HFF-Myc (cell line): ENCODE measurements around the gene FAM171A2.

Experiments
- DNase-seq: peaks from one replicate; pipeline ENCODE4 v3.0.0-alpha.2; 2011; ENCODE audit warnings: low read depth; ENCODE audit errors: extremely low read depth
- H3K4me3 ChIP-seq: replicated peaks from 2 replicates; pipeline ENCODE4 v1.5.1; 2011; ENCODE audit warnings: low read depth, mild to moderate bottlenecking, control low read depth, low read length
- TF ChIP-seq, protein P1 (sequence below): IDR thresholded peaks from 2 replicates; pipeline ENCODE4 v1.5.1; 2012; ENCODE audit warnings: mild to moderate bottlenecking, low read depth, low read length, control low read depth; ENCODE audit errors: missing control alignments

The FAM171A2 gene

DNA sequence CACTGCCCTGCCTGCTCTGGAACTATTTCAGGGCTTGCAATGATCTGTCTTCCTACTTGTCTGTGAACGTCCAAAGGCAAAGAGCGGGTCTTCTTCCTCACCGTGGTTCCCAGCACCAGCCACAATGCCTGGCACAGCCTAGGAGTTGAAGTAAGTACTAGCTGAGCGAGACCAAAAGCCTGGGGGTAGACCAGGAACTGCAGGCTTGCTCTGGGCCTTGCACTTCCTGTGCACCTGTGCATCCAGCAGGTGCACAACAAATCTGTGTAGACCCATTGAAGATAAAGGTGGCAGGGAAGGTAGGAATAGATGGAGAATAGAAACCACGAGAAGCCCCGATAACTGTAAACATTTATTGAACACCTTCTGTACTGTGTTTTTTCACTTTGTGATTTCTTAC lies 4.6 kb downstream of the FAM171A2 start:
- H3K4me3 ChIP-seq, result no peak overlapping the region
- TF ChIP-seq, protein P1, sequence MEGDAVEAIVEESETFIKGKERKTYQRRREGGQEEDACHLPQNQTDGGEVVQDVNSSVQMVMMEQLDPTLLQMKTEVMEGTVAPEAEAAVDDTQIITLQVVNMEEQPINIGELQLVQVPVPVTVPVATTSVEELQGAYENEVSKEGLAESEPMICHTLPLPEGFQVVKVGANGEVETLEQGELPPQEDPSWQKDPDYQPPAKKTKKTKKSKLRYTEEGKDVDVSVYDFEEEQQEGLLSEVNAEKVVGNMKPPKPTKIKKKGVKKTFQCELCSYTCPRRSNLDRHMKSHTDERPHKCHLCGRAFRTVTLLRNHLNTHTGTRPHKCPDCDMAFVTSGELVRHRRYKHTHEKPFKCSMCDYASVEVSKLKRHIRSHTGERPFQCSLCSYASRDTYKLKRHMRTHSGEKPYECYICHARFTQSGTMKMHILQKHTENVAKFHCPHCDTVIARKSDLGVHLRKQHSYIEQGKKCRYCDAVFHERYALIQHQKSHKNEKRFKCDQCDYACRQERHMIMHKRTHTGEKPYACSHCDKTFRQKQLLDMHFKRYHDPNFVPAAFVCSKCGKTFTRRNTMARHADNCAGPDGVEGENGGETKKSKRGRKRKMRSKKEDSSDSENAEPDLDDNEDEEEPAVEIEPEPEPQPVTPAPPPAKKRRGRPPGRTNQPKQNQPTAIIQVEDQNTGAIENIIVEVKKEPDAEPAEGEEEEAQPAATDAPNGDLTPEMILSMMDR, result no peak
- no peak for DNase-seq

DNA sequence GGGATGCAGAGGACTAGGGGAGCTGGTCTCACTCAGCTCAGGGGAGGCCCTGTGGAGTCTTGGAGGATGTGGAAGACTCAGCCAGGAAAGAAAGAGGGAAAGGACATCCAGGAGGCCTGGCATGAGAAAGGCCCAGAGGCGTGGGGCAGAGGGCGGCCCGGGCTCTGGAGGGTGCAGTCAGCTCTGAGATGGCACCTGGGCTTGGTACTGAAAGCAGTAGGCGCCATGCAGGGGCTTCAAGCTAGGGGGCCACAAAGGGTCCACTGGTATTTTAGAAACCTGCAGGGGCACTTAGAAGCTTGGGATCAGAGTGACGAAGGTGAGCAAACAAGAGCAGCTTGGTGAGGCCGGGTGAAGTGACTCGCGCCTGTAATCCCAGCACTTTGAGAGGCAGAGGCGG lies 5.6 kb downstream of the FAM171A2 start:
- TF ChIP-seq, protein P1, result no peak
- DNase-seq, result no peak
- no peak overlapping the region for H3K4me3 ChIP-seq

DNA sequence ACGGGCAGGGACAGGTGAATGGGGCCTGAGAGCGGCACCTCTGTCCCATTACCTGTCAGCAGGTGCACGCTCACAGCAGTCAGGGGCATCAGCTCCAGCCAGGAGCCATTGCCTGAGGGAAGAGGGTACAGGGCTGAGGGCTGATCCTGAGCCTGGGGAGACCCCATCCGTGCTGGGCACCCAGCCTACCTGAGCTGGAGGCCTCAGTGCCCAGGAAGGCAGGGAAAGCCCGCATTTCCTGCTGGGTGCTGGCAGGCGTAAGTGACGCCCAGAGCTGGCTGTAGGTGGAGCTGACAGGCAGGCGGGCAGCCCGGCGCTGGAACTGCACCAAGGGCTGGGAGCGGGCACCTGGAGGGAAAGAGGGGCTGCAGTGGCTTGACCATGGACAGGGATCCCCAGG lies 7.4 kb downstream of the FAM171A2 start:
- DNase-seq, result no peak
- TF ChIP-seq, protein P1, result no peak
- H3K4me3 ChIP-seq, result no peak overlapping the region

DNA sequence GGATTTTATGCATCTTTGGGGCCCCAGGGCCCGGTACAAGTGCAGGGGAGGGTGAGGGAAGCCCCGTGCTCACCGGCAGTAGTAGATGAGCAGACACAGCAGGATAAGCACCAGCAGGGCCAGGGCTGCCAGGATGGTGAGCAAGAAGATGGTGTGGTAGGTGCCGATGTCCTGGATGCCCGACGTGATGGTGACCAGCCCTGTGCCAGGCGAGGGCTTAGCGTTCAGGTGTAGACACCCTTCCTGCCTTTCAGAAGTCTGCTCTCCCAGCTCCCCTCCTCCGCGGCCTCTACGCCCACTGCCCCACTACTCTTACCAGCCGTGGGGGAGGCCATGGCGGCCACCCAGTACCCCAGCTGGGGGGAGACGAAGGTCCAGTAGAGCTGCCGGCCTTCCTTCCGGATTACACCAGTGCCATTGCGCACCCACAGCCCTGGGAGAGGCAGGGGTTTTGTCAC lies 8.0 kb downstream of the FAM171A2 start:
- TF ChIP-seq, protein P1, result no peak
- no peak for DNase-seq
- no peak overlapping the region for H3K4me3 ChIP-seq

DNA sequence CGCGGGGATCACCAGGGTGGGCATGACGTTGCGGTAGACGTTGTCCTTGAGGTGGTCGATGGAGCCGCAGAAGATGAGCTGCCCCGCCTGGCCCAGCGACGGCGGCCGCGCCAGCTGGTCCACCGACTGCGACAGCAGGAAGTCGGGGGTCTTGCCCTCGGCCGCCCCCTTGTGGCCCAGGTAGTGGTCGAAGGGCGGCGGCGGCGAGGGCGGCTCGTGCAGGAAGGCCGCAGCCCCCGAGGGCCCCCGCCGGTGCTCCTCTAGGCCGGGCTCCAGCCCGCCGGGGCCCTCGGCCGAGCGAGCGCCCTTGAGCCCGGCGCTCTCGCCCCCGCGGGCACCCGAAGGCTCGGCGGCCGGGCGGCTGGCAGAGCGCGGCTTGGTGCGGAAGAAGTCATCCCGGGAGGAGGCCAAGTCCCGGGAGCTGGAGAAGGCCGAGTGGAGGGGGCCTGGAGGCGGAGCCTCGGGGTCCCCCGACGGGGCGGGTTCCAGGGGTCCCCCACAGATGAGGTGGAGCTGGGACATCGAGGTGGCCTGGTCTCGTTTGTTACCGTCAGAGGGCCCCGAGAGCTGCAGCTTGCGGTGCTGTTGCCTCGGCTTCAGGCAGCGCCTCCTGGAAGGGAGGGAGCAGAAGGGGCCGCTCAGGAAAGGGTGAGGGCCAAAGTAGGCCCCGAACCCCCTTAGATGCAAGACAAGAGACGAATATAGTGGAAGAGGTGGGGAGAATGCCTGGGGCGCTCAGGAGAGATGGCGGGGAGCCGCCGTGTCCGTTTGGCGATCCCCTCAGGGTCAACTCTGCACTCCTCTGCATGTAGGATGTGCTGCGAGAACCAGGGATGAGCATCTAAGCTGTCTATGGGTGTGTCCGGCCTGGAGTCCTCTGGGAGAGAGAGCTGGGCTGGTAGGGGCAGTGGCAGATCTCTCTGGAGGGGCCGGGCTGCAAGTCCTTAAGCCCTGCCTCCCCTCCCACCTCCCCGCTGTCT lies 8.8 kb downstream of the FAM171A2 start:
- no peak for DNase-seq

DNA sequence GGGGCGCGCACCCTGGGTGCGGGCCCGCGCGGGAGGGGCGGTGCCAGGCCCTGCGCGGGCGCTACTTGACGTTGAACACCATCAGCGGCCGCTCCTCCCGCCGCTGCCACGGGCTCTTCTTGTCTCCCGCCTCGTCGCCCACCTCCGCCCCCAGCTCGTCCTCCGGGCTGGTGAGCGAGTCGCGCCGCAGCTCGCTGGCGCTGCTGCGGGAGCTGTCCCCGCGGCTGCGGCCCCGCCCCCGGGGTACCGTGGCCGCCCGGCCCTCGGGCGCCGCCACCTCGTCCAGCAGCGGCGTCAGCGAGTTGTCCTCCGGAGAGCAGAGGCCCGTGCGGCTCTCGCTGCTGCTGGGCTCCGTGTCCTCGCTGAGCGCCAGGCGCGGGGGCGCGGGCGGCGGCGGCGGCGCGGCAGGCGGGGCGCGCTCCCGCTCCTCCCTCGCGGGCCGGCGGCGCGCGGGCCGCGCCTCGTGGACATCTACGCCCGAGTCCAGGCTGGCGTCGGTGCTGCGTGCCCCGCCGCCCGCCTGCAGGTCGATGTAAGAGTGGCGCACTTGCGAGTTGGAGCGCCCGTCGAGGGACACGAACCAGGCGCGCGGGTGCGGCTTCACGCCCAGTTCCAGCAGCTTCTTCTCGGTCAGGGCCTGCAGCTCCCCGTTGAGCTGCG lies 9.9 kb downstream of the FAM171A2 start:
- no peak overlapping the region for H3K4me3 ChIP-seq
- no peak for DNase-seq
- TF ChIP-seq, protein P1, result no peak

More for the DNA sequence above, 8.8 kb downstream of the FAM171A2 start:
- TF ChIP-seq, protein P1, result peak; percentile 18
- no peak overlapping the region for H3K4me3 ChIP-seq
